HG02852 (cell line): Measurements from ENCODE around the gene WDR54.

Experiments
- ATAC-seq: cut with Tn5 transposase; IDR thresholded peaks from one replicate; pipeline ENCODE4 v1.9.1; 2021; ENCODE audit warnings: mild to moderate bottlenecking, moderate library complexity; ENCODE audit not compliant: unreplicated experiment

WDR54 gene

DNA sequence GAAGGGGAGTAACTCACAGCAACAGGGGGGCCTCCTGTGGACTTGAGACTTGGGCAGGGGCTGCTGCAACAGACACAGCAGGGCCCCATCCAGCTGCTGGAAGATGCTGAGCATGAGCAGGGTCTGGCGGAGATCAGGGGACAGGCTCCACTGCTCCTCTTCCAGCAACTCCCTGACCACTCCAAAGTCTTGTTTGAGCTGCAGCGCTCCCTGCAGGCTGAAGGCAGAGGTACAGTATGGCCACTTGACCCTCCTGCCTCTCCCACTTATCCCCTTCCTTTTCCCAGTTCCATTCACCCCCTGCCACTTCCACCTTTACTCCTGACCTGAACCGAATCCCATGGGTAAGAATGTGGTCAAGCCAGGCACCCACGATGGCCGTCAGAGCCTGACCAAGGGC lies 53.4 kb downstream of the WDR54 start:
- ATAC-seq = no peak
